OCI-LY7 (cell line): ENCODE measurements around the gene AKAP7. TPM values are rescaled to one million over a fixed set of nuclear protein-coding genes. Genes with fewer than 3 reads are reported as not detected.
A peak's percentile ranks its signal among the peaks of the same experiment; 100 is the strongest.

ENCODE experiments used
- BruUV-seq: library from RNA; stranded (reverse); fragments of 400-500 nt; replicated peaks from 2 replicates; lab custom pipeline; 2021; lab: Mats Ljungman, UMichigan
- CTCF ChIA-PET: fragments of 300-600 bp; sonication (Branson Sonifier 250); formaldehyde crosslinking; loops from one replicate; lab custom pipeline; 2022; ENCODE audit warnings: antibody characterized with exemption; ENCODE audit not compliant: unreplicated experiment; lab: Charles Lee
- POLR2A ChIA-PET: fragments of 300-600 bp; sonication (Branson Sonifier 250); formaldehyde crosslinking; loops from one replicate; lab custom pipeline; 2022; ENCODE audit warnings: antibody characterized with exemption; lab: Charles Lee
- DNase-seq: peaks from one replicate; pipeline ENCODE4 v3.0.0-alpha.2; 2015; ENCODE audit warnings: low spot score
- H2AFZ ChIP-seq: fragments of 200-600 bp; sonication (generic), shearing (Covaris generic); 2 replicates; pipeline ENCODE4 v1.6.1; 2014; ENCODE audit warnings: mild to moderate bottlenecking, antibody characterized with exemption, low read length, moderate library complexity
- H3K27ac ChIP-seq: fragments of 200-600 bp; sonication (generic); 2 replicates; pipeline ENCODE4 v1.5.1; 2014; ENCODE audit warnings: mixed run types, low read depth, mild to moderate bottlenecking, moderate library complexity, low read length, inconsistent platforms; ENCODE audit not compliant: poor library complexity, severe bottlenecking
- H3K36me3 ChIP-seq: fragments of 200-600 bp; sonication (generic); 2 replicates; pipeline ENCODE4 v1.6.1; 2014; ENCODE audit warnings: mild to moderate bottlenecking, antibody characterized with exemption, low read length, moderate library complexity, mixed read lengths; ENCODE audit not compliant: insufficient read depth
- H3K4me1 ChIP-seq: fragments of 200-600 bp; sonication (generic); 2 replicates; pipeline ENCODE4 v1.5.1; 2014; ENCODE audit warnings: mild to moderate bottlenecking, low read length; ENCODE audit not compliant: insufficient read depth, poor library complexity, severe bottlenecking
- H3K4me2 ChIP-seq: fragments of 200-600 bp; sonication (generic); 2 replicates; pipeline ENCODE4 v1.6.1; 2014; ENCODE audit warnings: mild to moderate bottlenecking, low read length
- H3K4me3 ChIP-seq: fragments of 200-600 bp; sonication (generic); 2 replicates; pipeline ENCODE4 v1.5.1; 2014; ENCODE audit warnings: mild to moderate bottlenecking, low read depth, low read length; ENCODE audit not compliant: poor library complexity, severe bottlenecking
- H3K79me2 ChIP-seq: fragments of 200-600 bp; sonication (generic); 2 replicates; pipeline ENCODE4 v1.6.1; 2016; ENCODE audit warnings: low read depth, mild to moderate bottlenecking, low read length, moderate library complexity, mixed read lengths; ENCODE audit not compliant: insufficient read depth
- H3K9me2 ChIP-seq: fragments of 200-600 bp; sonication (generic); 2 replicates; pipeline ENCODE4 v1.6.1; 2016; ENCODE audit warnings: mild to moderate bottlenecking, low read length, mixed read lengths; ENCODE audit not compliant: insufficient read depth
- H3K9me3 ChIP-seq: fragments of 200-600 bp; sonication (generic); 2 replicates; pipeline ENCODE4 v1.6.1; 2014; ENCODE audit warnings: mild to moderate bottlenecking, mixed run types, low read length, mixed read lengths
- H4K20me1 ChIP-seq: fragments of 200-600 bp; sonication (generic); 2 replicates; pipeline ENCODE4 v1.6.1; 2014; ENCODE audit warnings: mild to moderate bottlenecking, antibody characterized with exemption, low read length, moderate library complexity, mixed read lengths; ENCODE audit not compliant: insufficient read depth
- EZH2phosphoT487 ChIP-seq: fragments of 200-600 bp; sonication (generic); IDR thresholded peaks from 2 replicates; pipeline ENCODE4 v1.6.1; 2018; ENCODE audit warnings: low read depth, borderline replicate concordance, mild to moderate bottlenecking, mixed run types, antibody characterized with exemption, low read length, moderate library complexity, mixed read lengths
- intact Hi-C: fragments of 100-400 bp; cut with micrococcal nuclease; formaldehyde crosslinking; loops from one replicate; pipeline ENCODE4 v1.10.0; 2022; ENCODE audit not compliant: unreplicated experiment
- total RNA-seq, 2 experiments: library from RNA; depleted of rRNA in 1 of 2; stranded (reverse); fragments of >200 nt in 1 of 2; shearing (Covaris generic) in 1 of 2; gene quantifications; 2 replicates each; pipeline ENCODE4 v1.2.3, GENCODE V29; 2014 to 2022
- TF ChIP-seq, protein P1 (sequence below): fragments of 200-600 bp; sonication (generic); conservative IDR thresholded peaks from 2 replicates; pipeline ENCODE4 v1.5.1; 2014; ENCODE audit warnings: mild to moderate bottlenecking, antibody characterized with exemption, low read length, moderate library complexity, mixed read lengths

Gene AKAP7
- total RNA-seq, 2 experiments from 2014 or later: 5.6 to 6.9 TPM

DNA sequence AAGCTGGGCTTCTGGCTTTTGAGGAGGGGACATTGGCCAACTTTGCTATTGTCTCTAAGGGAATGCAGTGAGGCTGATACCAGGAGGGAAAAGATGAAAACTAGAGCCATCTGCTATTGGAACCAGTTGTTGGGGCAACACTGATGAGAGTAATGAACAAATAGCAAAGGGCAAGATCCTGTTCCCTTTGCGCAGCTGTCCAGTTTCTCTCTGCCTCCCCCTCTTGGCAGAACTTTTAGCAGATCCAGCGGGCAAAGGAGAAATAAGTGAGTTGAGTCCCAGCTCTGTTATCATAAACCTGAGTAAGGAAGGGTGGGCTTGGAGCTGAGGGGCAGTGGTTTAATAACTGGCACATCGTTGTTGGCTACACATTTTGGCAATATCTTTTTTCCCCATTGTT is 126.8 kb downstream of the AKAP7 start:
- Histone ChIP-seq H4K20me1 (no peaks in the 10 kb centered on the region), H2AFZ (no peak overlapping the region), H3K79me2 (no peaks in the 10 kb centered on the region), H3K36me3 (no peaks in the 10 kb centered on the region), H3K9me2 (no peaks in the 10 kb centered on the region), H3K4me2 (no peak overlapping the region), H3K9me3 (0 out of 2 replicates have a peak, but pooled peaks cover 6% of the 10 kb centered on the region), H3K4me1 (no peaks in the 10 kb centered on the region), H3K4me3 (no peak overlapping the region), H3K27ac (no peak overlapping the region)
- CTCF ChIA-PET: no interaction called here
- intact Hi-C loops: no loop called here
- POLR2A ChIA-PET: interaction anchor here (0.6 kb wide), 1 partner anchor 138 kb away, joined by 3 read pairs; no protein-coding TSS in a partner anchor
- no TSS peak for BruUV-seq
- no peak for DNase-seq
- TF ChIP-seq, protein P1, sequence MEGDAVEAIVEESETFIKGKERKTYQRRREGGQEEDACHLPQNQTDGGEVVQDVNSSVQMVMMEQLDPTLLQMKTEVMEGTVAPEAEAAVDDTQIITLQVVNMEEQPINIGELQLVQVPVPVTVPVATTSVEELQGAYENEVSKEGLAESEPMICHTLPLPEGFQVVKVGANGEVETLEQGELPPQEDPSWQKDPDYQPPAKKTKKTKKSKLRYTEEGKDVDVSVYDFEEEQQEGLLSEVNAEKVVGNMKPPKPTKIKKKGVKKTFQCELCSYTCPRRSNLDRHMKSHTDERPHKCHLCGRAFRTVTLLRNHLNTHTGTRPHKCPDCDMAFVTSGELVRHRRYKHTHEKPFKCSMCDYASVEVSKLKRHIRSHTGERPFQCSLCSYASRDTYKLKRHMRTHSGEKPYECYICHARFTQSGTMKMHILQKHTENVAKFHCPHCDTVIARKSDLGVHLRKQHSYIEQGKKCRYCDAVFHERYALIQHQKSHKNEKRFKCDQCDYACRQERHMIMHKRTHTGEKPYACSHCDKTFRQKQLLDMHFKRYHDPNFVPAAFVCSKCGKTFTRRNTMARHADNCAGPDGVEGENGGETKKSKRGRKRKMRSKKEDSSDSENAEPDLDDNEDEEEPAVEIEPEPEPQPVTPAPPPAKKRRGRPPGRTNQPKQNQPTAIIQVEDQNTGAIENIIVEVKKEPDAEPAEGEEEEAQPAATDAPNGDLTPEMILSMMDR: 0 out of 2 replicates have a peak, but pooled peaks have one; percentile 30
- TF ChIP-seq EZH2phosphoT487: no peak

DNA sequence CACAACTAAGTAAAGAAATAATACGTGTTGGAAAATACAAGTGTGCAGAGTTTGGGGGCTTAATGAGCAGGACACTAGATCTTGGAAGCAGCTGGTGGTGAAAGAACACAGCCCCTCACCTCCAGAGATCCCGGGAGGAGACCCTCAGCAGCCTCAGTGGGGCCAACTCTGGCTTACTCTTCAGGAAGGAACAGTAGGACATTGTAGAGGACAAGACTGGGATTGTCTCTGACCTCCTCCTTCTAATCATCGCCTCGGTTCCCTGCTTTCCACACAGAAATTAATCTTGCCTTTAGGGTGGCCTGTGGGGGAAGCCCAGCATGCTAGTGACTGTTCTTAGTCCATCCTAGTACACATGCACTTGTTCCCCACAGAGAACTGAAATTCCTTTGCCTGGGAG is 130.7 kb downstream of the AKAP7 start:
- Histone ChIP-seq H3K4me2 (no peak overlapping the region), H3K4me3 (no peak overlapping the region), H3K4me1 (no peaks in the 10 kb centered on the region), H3K79me2 (no peaks in the 10 kb centered on the region), H3K9me3 (peaks cover 16% of the 10 kb centered on the region), H2AFZ (no peak overlapping the region), H3K9me2 (no peaks in the 10 kb centered on the region), H4K20me1 (no peaks in the 10 kb centered on the region), H3K27ac (no peak overlapping the region), H3K36me3 (no peaks in the 10 kb centered on the region; the same call in 1 of the 2 replicates)
- TF ChIP-seq, protein P1: no peak
- TF ChIP-seq EZH2phosphoT487: no peak
- intact Hi-C loops: no loop called here
- ChIA-PET POLR2A (interaction anchor here (0.7 to 1.6 kb wide), 2 partner anchors 32 to 52 kb away, joined by 3 to 4 read pairs; no protein-coding TSS in a partner anchor), CTCF (no interaction called here)
- DNase-seq: no peak
- no TSS peak for BruUV-seq

- Histone ChIP-seq H3K9me2 (no peaks in the 10 kb centered on the region), H3K36me3 (no peaks in the 10 kb centered on the region; the same call in 1 of the 2 replicates), H3K27ac (no peak overlapping the region), H2AFZ (no peak overlapping the region), H3K79me2 (no peaks in the 10 kb centered on the region), H3K4me2 (no peak overlapping the region), H3K4me1 (no peaks in the 10 kb centered on the region), H4K20me1 (no peaks in the 10 kb centered on the region), H3K9me3 (peaks cover 16% of the 10 kb centered on the region), H3K4me3 (no peak overlapping the region)
- no peak for DNase-seq
- CTCF ChIA-PET: no interaction called here
- no TSS peak for BruUV-seq
- POLR2A ChIA-PET: interaction anchor here (1.3 kb wide), 1 partner anchor 16 kb away, joined by 4 read pairs; no protein-coding TSS in a partner anchor
- TF ChIP-seq EZH2phosphoT487: no peak
- TF ChIP-seq, protein P1: no peak
- intact Hi-C loops: no loop called here
These were observed 133.0 kb downstream of the AKAP7 start for GRCh38 chr6:131268303-131268702.
